GM19240 (cell line): Measurements from ENCODE around the gene NT5C3B.
"Not testable (repeated sequence)": the region's sequence is repeated elsewhere in the genome, so short reads cannot be mapped to it uniquely, and the experiment has no call there.

ENCODE experiments used
- DNase-seq: peaks from one replicate; pipeline ENCODE4 v3.0.0; 2011; ENCODE audit warnings: low spot score; ENCODE audit not compliant: insufficient read length

NT5C3B gene

GRCh38 chr17:41785091-41785858 lies 50.8 kb downstream of the NT5C3B start:
- DNase-seq: no peak

GRCh38 chr17:41784207-41784744 lies 51.8 kb downstream of the NT5C3B start:
- DNase-seq: peak; percentile 33

GRCh38 chr17:41782142-41782541 lies 53.9 kb downstream of the NT5C3B start:
- DNase-seq: no peak

GRCh38 chr17:41781404-41782110 lies 54.5 kb downstream of the NT5C3B start:
- DNase-seq: no peak

GRCh38 chr17:41779954-41780353 lies 56.1 kb downstream of the NT5C3B start:
- no peak for DNase-seq

GRCh38 chr17:41777574-41778188 lies 58.4 kb downstream of the NT5C3B start:
- DNase-seq: no peak

GRCh38 chr17:41777157-41777573 lies 58.9 kb downstream of the NT5C3B start:
- DNase-seq: no peak

GRCh38 chr17:41776262-41776900 lies 59.7 kb downstream of the NT5C3B start:
- DNase-seq: not testable (repeated sequence)

- DNase-seq: no peak
Measured at GRCh38 chr17:41775394-41776226, 60.4 kb downstream of the NT5C3B start.
